Adrenal gland (tissue), 12 donors: Measurements from ENCODE around the gene PRIM2. TPM values are rescaled to one million over a fixed set of nuclear protein-coding genes. Genes with fewer than 3 reads are reported as not detected.
"Not testable (repeated sequence)": the region's sequence is repeated elsewhere in the genome, so short reads cannot be mapped to it uniquely, and the experiment has no call there.

ENCODE experiments used
- DNase-seq, 7 donors: peaks; one replicate each; pipeline ENCODE4 v3.0.0-alpha.2; 2019 to 2020
- H3K27ac ChIP-seq, 5 donors: fragments of 200-600 bp; sonication (generic) in 4 of 5; 1 replicate in 3 of 5; 2 replicates in 2 of 5; pipeline versions ENCODE4 v1.5.1 to v1.8.0; 2016 to 2020; ENCODE audit warnings: mild to moderate bottlenecking in 1 of 5
- H3K27me3 ChIP-seq: fragments of 200-600 bp; 2 replicates; pipeline ENCODE4 v1.8.0; 2021
- H3K36me3 ChIP-seq, 2 donors: fragments of 200-600 bp; replicated peaks in 1 of 2; 1 replicate in 1 of 2; 2 replicates in 1 of 2; pipeline versions ENCODE4 v1.5.1 to v1.8.0; 2018 to 2022
- H3K4me1 ChIP-seq, 2 donors: fragments of 200-600 bp; replicated peaks in 1 of 2; 1 replicate in 1 of 2; 2 replicates in 1 of 2; pipeline versions ENCODE4 v1.5.1 to v1.8.0; 2018 to 2021
- H3K4me3 ChIP-seq, 4 donors: fragments of 200-600 bp; sonication (generic) in 3 of 4; one replicate each; pipeline ENCODE4 v1.5.1; 2016 to 2018
- H3K9me3 ChIP-seq, 3 donors: fragments of 200-600 bp; sonication (generic) in 1 of 3; replicated peaks in 1 of 3; 1 replicate in 2 of 3; 2 replicates in 1 of 3; pipeline versions ENCODE4 v1.5.1 to v1.8.0; 2016 to 2021
- WGBS, 4 donors: extraction: QIAGEN DNeasy Blood & Tissue Kit in 2 of 4; methylation state at CpG; one replicate each; pipeline versions ENCODE4 v1.1.5 to v1.1.7; 2013 to 2017; 5-methylcytosine and 5-hydroxymethylcytosine counted together
- intact Hi-C, 2 donors: fragments of 100-400 bp; cut with DNase I; formaldehyde crosslinking; loops; one replicate each; pipeline versions ENCODE4 v1.14.1 to v1.15.0; 2022 to 2023
- polyA plus RNA-seq, 3 donors: library from polyadenylated mRNA; stranded (reverse); fragments of 200-250 nt in 2 of 3; fragments of 350-450 nt in 1 of 3; fragmentation: Illumina TruSeq in 1 of 3; extraction: RNeasy Lipid Tissue Mini Kit (QIAGEN cat#74804) in 1 of 3; gene quantifications; one replicate each; pipeline ENCODE4 v1.2.3, GENCODE V29; 2013 to 2014
- total RNA-seq, 9 donors: library from RNA; depleted of rRNA in 4 of 9; stranded (reverse); fragments of >200 nt in 4 of 9; fragments of 120-200 nt in 1 of 9; fragmentation: NEBNext Ultra II Directional in 1 of 9; extraction: Animal tissue kit (Norgen Biotek cat#: 25700) in 1 of 9; gene quantifications; one replicate each; pipeline versions ENCODE4 v1.1.0 to v1.2.4, GENCODE V29; 2013 to 2023
- TF ChIP-seq, protein P1 (sequence below), 6 experiments: fragments of 450-650 bp in 4 of 6; fragments of 200-600 bp in 2 of 6; sonication (generic) in 1 of 6; IDR thresholded peaks; 1 replicate in 5 of 6; 2 replicates in 1 of 6; pipeline versions ENCODE4 v1.5.1 to v1.8.0; 2016 to 2021; ENCODE audit warnings: antibody characterized with exemption in 6 of 6, mild to moderate bottlenecking in 2 of 6, moderate library complexity in 1 of 6
- donor health status: healthy with polysubstance abuse.
- donor health status: Bipolar disorder and iron deficiency.
- donor health status: DM: yes; HTN: yes; CAD: no.
- donor health status: DM: no; HTN: no; CAD: no.
- donor health status: DM: no; HTN: no; CAD: no.
- donor health status: DM: yes; HTN: yes; CAD: no.

Gene PRIM2
- total and polyA plus RNA-seq, 12 donors = 2.4 to 15.8 (median 5.9) TPM

DNA sequence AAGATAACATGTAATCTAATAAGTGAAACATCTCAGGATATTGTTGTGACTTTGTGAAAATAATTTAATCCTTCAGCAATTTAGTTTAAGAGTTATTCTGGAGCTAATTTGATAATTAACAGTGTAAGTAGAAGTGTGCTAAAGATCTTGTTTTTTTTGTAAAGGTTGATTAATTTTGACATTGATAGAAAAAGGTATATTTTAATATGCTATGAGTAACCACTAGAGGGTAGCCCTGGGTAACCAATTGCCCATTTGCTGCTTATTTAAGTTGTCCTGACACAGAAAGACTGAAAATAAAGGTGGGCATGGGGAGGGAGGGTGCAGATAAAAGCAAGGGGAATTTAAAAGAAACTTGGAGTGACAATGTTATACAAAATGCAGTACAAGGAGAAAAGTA, 262.1 kb downstream of the PRIM2 start:
- H3K27ac ChIP-seq, H3K36me3 ChIP-seq, H3K27me3 ChIP-seq, intact Hi-C loops, H3K4me1 ChIP-seq, H3K9me3 ChIP-seq, DNase-seq, H3K4me3 ChIP-seq: not testable (repeated sequence)
- TF ChIP-seq, protein P1, sequence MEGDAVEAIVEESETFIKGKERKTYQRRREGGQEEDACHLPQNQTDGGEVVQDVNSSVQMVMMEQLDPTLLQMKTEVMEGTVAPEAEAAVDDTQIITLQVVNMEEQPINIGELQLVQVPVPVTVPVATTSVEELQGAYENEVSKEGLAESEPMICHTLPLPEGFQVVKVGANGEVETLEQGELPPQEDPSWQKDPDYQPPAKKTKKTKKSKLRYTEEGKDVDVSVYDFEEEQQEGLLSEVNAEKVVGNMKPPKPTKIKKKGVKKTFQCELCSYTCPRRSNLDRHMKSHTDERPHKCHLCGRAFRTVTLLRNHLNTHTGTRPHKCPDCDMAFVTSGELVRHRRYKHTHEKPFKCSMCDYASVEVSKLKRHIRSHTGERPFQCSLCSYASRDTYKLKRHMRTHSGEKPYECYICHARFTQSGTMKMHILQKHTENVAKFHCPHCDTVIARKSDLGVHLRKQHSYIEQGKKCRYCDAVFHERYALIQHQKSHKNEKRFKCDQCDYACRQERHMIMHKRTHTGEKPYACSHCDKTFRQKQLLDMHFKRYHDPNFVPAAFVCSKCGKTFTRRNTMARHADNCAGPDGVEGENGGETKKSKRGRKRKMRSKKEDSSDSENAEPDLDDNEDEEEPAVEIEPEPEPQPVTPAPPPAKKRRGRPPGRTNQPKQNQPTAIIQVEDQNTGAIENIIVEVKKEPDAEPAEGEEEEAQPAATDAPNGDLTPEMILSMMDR (IDR thresholded peaks at IDR 0.05) = peak in 2 of 6 experiments; percentile 5 to 34

DNA sequence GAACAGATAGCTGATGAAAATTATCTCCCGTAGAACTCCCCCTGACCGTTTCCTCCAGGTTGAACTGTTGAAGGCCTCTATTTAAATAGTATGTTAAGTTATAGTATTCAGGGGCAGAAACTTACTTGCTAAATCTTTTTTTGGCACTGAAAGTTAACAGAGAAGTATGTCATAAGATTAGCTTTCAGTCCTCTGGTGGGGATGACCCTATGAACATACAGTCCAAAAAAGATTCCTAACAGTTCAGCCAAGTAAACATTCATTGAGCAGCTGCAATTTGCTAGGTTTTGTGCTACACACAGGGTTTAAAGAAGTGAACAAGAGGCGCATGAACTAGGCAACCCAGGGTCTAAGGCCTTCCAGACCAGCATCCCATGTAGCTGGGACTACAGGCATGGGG, 264.2 kb downstream of the PRIM2 start:
- WGBS, 4 donors = 84 to 87% (median 85%) methylated on average over 3 of the region's 3 CpGs

DNA sequence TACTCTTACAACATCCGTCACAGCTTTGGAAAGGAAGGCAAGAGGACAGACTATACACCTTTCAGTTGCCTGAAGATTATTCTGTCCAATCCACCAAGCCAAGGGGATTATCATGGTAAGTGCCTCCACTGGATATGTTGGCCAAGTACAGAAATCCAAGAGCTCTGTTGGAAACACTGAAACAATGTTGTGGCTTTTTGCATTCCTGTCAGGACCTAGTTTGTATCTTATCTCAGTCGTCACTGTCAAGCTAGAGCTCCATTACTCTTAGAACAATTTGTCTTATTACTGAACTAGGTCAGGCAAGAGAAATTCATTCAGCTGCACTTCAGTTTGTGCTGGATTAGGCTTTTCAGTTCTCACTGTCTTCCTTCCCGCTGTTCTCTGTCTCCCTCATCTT, 283.7 kb downstream of the PRIM2 start:
- intact Hi-C loops, H3K36me3 ChIP-seq, H3K4me3 ChIP-seq, DNase-seq, H3K4me1 ChIP-seq, H3K27ac ChIP-seq, H3K9me3 ChIP-seq, H3K27me3 ChIP-seq: not testable (repeated sequence)
- 65 to 76% (median 68%) methylated on average over 3 of the region's 3 CpGs for WGBS, 4 donors

More for the DNA sequence above, 264.2 kb downstream of the PRIM2 start:
- H3K4me3 ChIP-seq, DNase-seq, H3K27ac ChIP-seq, H3K27me3 ChIP-seq, H3K4me1 ChIP-seq, H3K9me3 ChIP-seq, H3K36me3 ChIP-seq, intact Hi-C loops: not testable (repeated sequence)

DNA sequence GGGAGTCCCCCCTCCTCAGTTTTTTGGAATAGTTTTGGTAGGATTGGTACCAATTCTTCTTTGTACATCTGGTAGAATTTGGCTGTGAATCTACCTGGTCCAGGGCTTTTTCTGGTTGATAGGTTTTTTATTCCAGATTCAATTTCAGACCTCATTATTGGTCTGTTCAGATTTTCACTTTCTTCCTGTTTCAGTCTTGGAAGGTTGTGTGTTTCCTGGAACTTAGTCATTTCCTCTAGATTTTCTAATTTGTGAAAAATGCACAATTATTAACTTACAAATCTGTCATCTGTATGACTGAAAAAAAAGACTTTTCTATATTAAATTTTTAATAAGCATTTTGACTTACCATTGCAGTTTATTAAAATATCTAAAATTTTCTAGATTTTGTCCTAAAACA, 287.9 kb downstream of the PRIM2 start:
- H3K27me3 ChIP-seq, H3K27ac ChIP-seq, H3K36me3 ChIP-seq, H3K4me1 ChIP-seq, intact Hi-C loops, H3K4me3 ChIP-seq, H3K9me3 ChIP-seq, DNase-seq: not testable (repeated sequence)

DNA sequence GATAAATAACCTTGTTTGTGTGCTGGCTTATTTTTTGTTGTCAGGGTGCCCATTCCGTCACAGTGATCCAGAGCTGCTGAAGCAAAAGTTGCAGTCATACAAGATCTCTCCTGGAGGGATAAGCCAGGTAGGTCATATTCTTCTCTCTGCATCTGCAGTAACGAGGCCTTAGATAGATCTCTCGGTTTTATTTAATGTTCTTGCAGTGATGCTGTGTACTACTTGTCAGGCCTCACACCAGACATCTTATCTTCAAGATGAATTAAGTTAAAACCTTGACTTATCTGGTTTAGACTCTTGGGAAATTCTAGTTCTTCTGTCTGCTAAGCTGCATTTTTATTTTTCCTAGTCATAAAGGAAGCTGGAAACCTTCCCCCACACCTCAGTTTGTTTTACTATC, 288.9 kb downstream of the PRIM2 start:
- H3K27me3 ChIP-seq, DNase-seq, intact Hi-C loops, H3K27ac ChIP-seq, H3K4me3 ChIP-seq, H3K36me3 ChIP-seq, H3K4me1 ChIP-seq, H3K9me3 ChIP-seq: not testable (repeated sequence)
- 67 to 97% (median 91%) methylated on average over 3 of the region's 3 CpGs for WGBS, 4 donors

DNA sequence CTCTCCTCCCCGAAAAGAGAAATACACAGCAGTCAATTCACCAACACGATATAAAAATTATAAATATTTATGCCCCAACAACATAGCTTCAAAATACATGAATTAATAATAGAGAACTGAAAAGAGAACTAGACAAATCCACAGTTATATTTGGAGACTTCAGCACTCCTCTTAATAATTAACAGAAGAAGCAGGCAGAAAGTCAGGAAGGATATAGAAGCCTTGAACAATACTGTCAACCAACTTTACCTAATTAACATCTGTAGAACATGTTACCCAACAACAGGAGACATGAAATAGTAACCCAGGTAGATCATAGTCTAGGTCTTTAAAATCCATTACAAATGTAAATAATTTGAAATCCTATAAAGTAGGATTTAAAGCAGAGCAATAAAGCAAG, 293.2 kb downstream of the PRIM2 start:
- intact Hi-C loops, H3K27me3 ChIP-seq, H3K27ac ChIP-seq, H3K36me3 ChIP-seq, H3K4me3 ChIP-seq, H3K9me3 ChIP-seq, DNase-seq, H3K4me1 ChIP-seq: not testable (repeated sequence)
- 100% methylated on average over 1 to 2 of the region's 2 CpGs; no CpG with 5 or more reads in 1 of the 4 donors for WGBS, 4 donors

DNA sequence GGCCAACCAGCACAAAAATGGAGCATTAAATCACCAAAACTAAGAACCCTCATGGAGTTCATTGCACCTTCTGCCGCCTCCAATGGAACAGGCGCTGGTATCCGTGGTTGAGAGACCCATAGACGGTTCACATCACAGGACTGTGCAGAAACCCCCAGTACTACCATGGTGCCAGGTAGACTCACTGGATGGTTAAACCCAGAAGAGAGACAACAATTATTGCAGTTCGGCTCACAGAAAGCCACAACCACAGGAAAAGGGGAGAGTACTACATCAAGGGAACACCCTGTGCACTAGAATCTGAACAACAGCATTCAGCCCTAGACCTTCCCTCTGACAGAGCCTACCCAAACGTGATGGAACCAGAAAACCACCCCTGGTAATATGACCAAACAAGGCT, 301.5 kb downstream of the PRIM2 start:
- H3K36me3 ChIP-seq, H3K4me1 ChIP-seq, H3K27ac ChIP-seq, DNase-seq, H3K9me3 ChIP-seq, H3K27me3 ChIP-seq, intact Hi-C loops, H3K4me3 ChIP-seq: not testable (repeated sequence)
- WGBS, 4 donors = 90 to 98% (median 96%) methylated on average over 6 of the region's 6 CpGs

DNA sequence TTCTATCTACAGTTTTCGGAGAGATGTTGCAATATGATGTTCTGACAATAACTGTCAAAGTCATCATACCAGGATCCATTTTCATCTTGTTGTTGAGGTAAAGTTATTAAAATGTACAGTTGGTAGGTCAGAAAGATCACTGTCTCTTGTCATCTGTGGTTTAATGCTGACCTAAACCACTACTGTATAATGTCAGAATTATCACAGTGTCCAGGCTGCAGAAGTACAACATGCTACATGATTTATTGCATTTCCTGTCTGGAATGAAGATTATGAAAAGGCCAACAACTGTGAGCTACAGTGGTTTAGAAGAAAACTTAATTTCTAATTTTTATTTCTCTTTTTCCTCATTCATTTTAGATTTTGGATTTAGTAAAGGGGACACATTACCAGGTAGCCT, 314.3 kb downstream of the PRIM2 start:
- H3K36me3 ChIP-seq, H3K4me1 ChIP-seq, H3K27me3 ChIP-seq, H3K9me3 ChIP-seq, DNase-seq, H3K4me3 ChIP-seq, intact Hi-C loops, H3K27ac ChIP-seq: not testable (repeated sequence)
- WGBS, 4 donors = 60 to 100% (median 92%) methylated on average over 1 of the region's 1 CpG

DNA sequence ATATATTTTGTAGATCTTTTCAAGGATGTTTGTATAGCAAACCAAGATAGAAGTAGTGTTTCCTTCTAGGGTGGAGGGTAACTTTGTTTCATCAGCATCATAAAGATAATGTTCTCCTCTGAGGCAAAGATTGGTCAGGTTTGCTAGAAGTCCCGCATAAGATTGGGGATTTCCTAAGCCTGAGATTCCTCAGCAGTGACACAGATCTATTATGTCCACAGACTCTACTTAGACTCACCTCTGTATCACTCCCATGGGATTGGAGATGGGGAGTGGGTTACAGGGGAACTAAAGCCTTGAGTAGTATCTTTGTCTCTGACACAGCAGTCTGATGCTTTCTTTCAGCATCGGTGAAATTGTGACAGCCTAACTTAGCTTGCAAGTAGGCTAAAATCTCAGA, 341.1 kb downstream of the PRIM2 start:
- H3K4me3 ChIP-seq, H3K36me3 ChIP-seq, DNase-seq, H3K4me1 ChIP-seq, H3K9me3 ChIP-seq, H3K27me3 ChIP-seq, intact Hi-C loops, H3K27ac ChIP-seq: not testable (repeated sequence)
- 79 to 95% (median 91%) methylated on average over 2 of the region's 2 CpGs for WGBS, 4 donors

DNA sequence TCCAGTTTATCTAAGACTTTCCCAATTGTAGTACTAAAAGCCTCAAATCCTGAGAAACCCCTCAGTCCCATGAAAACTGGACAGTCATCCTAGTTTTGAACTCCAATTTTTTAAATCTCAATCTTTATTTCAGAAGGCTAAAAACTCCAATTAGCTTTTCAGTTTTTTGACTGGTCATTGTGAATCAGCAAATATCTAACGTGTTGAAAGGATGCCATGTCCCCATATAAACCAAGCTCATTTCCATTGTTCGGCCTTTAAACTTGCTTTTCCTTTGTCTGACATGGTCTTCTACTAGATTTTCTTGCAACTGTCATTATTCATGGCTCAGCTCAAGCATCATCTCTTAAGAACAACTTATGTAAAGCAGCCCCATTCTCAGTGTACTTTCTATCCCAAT, 342.4 kb downstream of the PRIM2 start:
- intact Hi-C loops, H3K36me3 ChIP-seq: not testable (repeated sequence)

DNA sequence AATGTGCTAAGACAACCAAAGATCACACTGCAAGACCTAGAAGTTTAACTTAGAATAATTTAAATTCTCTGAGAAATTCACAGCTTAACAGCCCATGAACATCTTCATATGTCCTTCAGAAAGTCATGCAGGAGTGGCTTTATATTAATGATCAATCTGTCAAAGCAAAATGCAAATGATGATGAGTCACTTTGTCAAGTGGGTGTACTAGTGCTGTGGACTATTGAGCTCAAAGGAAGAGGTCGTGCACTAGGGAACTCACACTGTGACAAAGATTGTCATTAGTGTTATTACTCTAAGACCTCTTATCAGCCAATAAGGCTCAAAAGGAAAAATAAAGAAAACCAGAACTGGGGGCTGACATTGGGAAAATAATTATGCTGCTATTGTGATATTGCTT, 343.5 kb downstream of the PRIM2 start:
- H3K27ac ChIP-seq, H3K4me1 ChIP-seq, intact Hi-C loops, H3K27me3 ChIP-seq, H3K9me3 ChIP-seq, H3K4me3 ChIP-seq, DNase-seq, H3K36me3 ChIP-seq: not testable (repeated sequence)
- 66 to 81% (median 71%) methylated on average over 1 of the region's 1 CpG for WGBS, 4 donors

More for the DNA sequence above, 342.4 kb downstream of the PRIM2 start:
- H3K27me3 ChIP-seq, H3K27ac ChIP-seq, H3K4me1 ChIP-seq, H3K9me3 ChIP-seq, H3K4me3 ChIP-seq, DNase-seq: not testable (repeated sequence)
- 48 to 64% (median 60%) methylated on average over 2 of the region's 2 CpGs for WGBS, 4 donors
